ENCODE measurements around the gene ASPSCR1. TPM values are rescaled to one million over a fixed set of nuclear protein-coding genes. Genes with fewer than 3 reads are reported as not detected.

The ASPSCR1 gene
- polyA plus RNA-seq, 1 experiment, result 15.4 TPM

DNA sequence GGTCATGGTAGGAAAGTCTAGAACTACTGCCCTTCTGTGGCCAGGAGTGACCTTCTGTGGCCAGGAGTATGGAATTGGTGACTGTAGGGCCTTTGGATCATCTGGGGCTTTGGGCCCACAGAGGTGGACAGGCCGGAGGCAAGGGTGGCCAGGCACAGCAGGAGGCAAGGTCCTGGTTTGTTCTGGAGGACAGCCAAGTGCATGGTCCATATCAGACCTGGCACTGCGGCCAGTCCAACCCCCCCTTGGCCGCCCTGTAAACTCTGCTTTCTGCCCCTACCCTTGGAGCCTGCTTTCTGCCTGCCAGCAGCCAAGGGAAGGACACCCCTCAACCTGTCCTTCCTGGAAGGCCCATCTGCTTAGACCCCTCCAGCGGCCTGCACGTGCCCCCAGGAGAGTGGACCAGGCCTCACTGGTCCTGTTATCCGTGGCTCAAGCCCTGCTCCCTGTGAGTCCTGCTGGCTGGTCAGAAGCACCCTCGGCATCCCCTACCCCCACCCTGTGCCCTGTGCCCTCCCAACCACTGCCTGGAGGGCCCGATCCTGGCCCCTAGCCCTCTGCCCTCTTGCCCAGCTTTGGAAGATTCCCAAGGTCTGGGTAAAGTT is 62.4 kb downstream of the ASPSCR1 start:
- POLR2A ChIA-PET, result no interaction called here
- Histone ChIP-seq H3K4me3 (ENCODE audit: low read depth, low read length) (no peak overlapping the region), H3K36me3 (ENCODE audit: control insufficient read depth, insufficient read depth, low read length) (no peaks in the 10 kb centered on the region), H3K27me3 (ENCODE audit: control insufficient read depth, insufficient read depth, low read length) (no peaks in the 10 kb centered on the region)
- TF ChIP-seq, protein P1, sequence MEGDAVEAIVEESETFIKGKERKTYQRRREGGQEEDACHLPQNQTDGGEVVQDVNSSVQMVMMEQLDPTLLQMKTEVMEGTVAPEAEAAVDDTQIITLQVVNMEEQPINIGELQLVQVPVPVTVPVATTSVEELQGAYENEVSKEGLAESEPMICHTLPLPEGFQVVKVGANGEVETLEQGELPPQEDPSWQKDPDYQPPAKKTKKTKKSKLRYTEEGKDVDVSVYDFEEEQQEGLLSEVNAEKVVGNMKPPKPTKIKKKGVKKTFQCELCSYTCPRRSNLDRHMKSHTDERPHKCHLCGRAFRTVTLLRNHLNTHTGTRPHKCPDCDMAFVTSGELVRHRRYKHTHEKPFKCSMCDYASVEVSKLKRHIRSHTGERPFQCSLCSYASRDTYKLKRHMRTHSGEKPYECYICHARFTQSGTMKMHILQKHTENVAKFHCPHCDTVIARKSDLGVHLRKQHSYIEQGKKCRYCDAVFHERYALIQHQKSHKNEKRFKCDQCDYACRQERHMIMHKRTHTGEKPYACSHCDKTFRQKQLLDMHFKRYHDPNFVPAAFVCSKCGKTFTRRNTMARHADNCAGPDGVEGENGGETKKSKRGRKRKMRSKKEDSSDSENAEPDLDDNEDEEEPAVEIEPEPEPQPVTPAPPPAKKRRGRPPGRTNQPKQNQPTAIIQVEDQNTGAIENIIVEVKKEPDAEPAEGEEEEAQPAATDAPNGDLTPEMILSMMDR (IDR thresholded peaks at IDR 0.05; ENCODE audit: insufficient read depth, low read depth, low read length), result no peak
- CTCF ChIA-PET, result interaction anchor here (0.6 to 5.0 kb wide), 4 partner anchors 9 to 59 kb away, joined by 3 to 23 read pairs (median 7); no protein-coding TSS in a partner anchor
- DNase-seq (ENCODE audit: low read depth), result no peak

DNA sequence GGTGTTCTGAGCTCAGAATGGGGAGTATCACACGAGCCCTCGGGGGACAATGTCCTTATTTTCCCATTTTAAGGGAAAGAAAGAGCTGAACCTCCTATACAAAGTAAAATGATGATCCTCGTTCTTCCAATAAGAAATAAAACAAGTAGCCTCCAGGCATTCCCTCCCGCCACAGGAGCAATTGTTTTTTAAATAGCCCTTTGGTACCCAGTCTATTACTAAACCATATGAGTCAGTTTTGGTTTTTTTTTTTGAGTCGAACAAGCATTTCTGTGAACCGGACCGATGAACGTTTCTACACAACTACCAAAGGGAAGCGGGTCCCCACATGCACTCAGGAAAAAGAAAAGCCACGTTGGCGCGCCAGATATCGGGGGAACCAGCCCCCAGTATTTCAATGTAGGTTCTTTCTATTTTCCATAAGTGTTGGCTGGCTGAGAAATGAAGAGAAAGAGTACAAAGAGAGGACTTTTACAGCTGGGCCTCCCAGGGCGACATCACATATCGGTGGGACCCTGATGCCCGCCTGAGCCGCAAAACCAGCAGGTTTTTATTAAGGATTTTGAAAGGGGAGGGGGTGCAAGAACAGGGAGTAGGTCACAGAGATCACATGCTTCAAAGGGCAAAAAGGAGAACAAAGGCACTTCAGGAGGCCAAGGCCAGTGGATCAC is 63.9 kb downstream of the ASPSCR1 start:
- TF ChIP-seq, protein P1 (IDR thresholded peaks at IDR 0.05; ENCODE audit: insufficient read depth, low read depth, low read length), result no peak
- CTCF ChIA-PET, result interaction anchor here (1.5 kb wide), 1 partner anchor 11 kb away, joined by 6 read pairs; no protein-coding TSS in a partner anchor

DNA sequence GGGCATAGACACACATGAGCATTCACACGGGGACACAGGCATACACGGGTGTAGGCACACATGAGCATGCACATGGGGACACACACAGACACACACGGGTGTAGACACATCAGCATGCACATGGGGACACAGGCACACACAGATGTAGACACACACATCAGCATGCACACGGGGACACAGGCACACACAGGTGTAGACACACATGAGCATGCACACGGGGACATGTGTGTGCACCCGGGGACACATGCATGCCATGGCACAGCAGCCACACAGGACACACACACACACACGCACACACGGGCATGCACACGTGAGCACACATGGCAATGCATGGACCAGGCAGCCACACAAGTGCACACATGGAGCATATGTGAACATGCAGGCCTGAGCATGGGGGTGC is 65.2 kb downstream of the ASPSCR1 start:
- DNase-seq (ENCODE audit: low read depth), result no peak
- Histone ChIP-seq H3K36me3 (ENCODE audit: control insufficient read depth, insufficient read depth, low read length) (peaks cover 1% of the 10 kb centered on the region), H3K27me3 (ENCODE audit: control insufficient read depth, insufficient read depth, low read length) (no peaks in the 10 kb centered on the region), H3K4me3 (ENCODE audit: low read depth, low read length) (no peak overlapping the region)
- ChIA-PET POLR2A (no interaction called here), CTCF (interaction anchor here (1.2 kb wide), 1 partner anchor 22 kb away, joined by 3 read pairs; no protein-coding TSS in a partner anchor)
- TF ChIP-seq, protein P1 (IDR thresholded peaks at IDR 0.05; ENCODE audit: insufficient read depth, low read depth, low read length), result no peak

More for the DNA sequence above, 63.9 kb downstream of the ASPSCR1 start:
- DNase-seq (ENCODE audit: low read depth), result no peak
- Histone ChIP-seq H3K36me3 (ENCODE audit: control insufficient read depth, insufficient read depth, low read length) (no peaks in the 10 kb centered on the region), H3K27me3 (ENCODE audit: control insufficient read depth, insufficient read depth, low read length) (no peaks in the 10 kb centered on the region), H3K4me3 (ENCODE audit: low read depth, low read length) (no peak overlapping the region)
- POLR2A ChIA-PET, result no interaction called here

DNA sequence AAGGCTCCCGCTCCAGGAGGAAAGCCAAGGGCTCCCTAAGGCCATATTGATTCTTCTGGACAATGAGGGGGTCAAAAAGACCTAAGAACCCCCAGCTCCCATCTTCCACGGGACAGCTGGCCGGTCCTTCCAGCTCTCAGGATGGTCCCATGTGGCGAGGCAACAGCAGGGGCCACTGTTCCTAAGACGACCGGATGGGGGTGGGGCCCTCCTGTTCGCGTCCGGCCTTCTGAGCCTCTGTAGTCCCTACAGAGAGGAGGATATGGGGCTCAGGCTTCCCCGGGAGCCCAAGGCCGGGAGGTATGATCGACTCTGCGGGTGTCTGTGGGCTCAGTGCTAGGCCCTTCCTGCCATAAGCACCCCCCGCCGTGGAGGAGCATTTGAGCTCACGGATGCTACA is 66.1 kb downstream of the ASPSCR1 start:
- H3K27me3 ChIP-seq (ENCODE audit: control insufficient read depth, insufficient read depth, low read length), result no peaks in the 10 kb centered on the region
- no peak overlapping the region for H3K4me3 ChIP-seq (ENCODE audit: low read depth, low read length)
- H3K36me3 ChIP-seq (ENCODE audit: control insufficient read depth, insufficient read depth, low read length), result peaks cover 8% of the 10 kb centered on the region
- ChIA-PET POLR2A (no interaction called here), CTCF (interaction anchor here (1.2 kb wide), 1 partner anchor 23 kb away, joined by 3 read pairs; no protein-coding TSS in a partner anchor)
- TF ChIP-seq, protein P1 (IDR thresholded peaks at IDR 0.05; ENCODE audit: insufficient read depth, low read depth, low read length), result no peak
- no peak for DNase-seq (ENCODE audit: low read depth)

DNA sequence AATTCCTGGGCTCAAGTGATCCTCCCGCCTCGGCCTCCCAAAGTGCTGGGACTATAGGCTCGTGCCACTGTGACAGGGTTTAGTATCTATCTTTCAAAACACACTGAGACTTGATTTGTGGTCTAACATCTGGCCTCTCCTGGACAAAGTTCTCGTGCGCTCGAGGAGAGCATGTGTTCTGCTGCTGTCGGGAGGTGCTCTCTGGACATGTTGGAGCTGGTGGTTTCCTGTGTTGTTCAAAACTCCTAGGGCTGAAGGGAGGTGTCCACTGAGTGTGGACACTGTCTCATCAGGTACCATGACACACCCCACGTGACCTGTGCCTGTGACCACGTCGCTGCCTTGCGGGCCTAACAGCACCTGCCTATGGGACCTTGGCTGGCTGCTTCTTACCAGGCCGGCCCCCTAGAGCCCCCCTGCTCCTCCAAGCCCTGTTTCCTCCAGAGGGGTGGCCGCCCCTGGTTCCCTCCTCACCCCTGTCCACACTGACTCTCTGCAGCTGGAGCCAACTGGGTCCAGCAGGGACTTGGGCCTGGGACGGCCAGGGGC is 68.6 kb downstream of the ASPSCR1 start:
- POLR2A ChIA-PET, result no interaction called here
- CTCF ChIA-PET, result interaction anchor here (1.9 kb wide), 1 partner anchor 8 kb away, joined by 5 read pairs; the partner anchor contains the start of gene DCXR
- Histone ChIP-seq H3K36me3 (ENCODE audit: control insufficient read depth, insufficient read depth, low read length) (peaks cover 20% of the 10 kb centered on the region), H3K4me3 (ENCODE audit: low read depth, low read length) (no peak overlapping the region), H3K27me3 (ENCODE audit: control insufficient read depth, insufficient read depth, low read length) (no peaks in the 10 kb centered on the region)
- TF ChIP-seq, protein P1 (IDR thresholded peaks at IDR 0.05; ENCODE audit: insufficient read depth, low read depth, low read length), result no peak
- DNase-seq (ENCODE audit: low read depth), result no peak
